Breast epithelium (tissue), 4 donors: ENCODE measurements around the gene ABCC5. TPM values are rescaled to one million over a fixed set of nuclear protein-coding genes. Genes with fewer than 3 reads are reported as not detected.

Experiments used
- DNase-seq, 2 donors: peaks; one replicate each; pipeline ENCODE4 v3.0.0-alpha.2; 2019; ENCODE audit warnings: low spot score in 2 of 2
- H3K27ac ChIP-seq, 2 donors: fragments of 200-600 bp; sonication (generic) in 1 of 2; one replicate each; pipeline ENCODE4 v1.5.1; 2016 to 2019; ENCODE audit warnings: mild to moderate bottlenecking in 1 of 2
- H3K27me3 ChIP-seq, 2 donors: fragments of 200-600 bp; sonication (generic) in 1 of 2; one replicate each; pipeline versions ENCODE4 v1.5.1 to v1.6.0; 2017 to 2019; ENCODE audit warnings: control low read depth in 1 of 2, mild to moderate bottlenecking in 1 of 2
- H3K36me3 ChIP-seq: fragments of 200-600 bp; one replicate; pipeline ENCODE4 v1.5.1; 2019
- H3K4me1 ChIP-seq, 2 donors: fragments of 200-600 bp; sonication (generic); one replicate each; pipeline ENCODE4 v1.5.1; 2016 to 2019; ENCODE audit warnings: control low read depth in 1 of 2
- H3K4me3 ChIP-seq, 3 donors: fragments of 200-600 bp; sonication (generic); 1 replicate in 2 of 3; 2 replicates in 1 of 3; pipeline ENCODE4 v1.5.1; 2016 to 2019; ENCODE audit warnings: mild to moderate bottlenecking in 3 of 3, moderate library complexity in 2 of 3
- H3K9me3 ChIP-seq, 2 donors: fragments of 200-600 bp; sonication (generic) in 1 of 2; one replicate each; pipeline ENCODE4 v1.5.1; 2016 to 2019; ENCODE audit warnings: control low read depth in 1 of 2
- CTCF ChIP-seq, 3 donors: fragments of 450-650 bp; IDR thresholded peaks; one replicate each; pipeline ENCODE4 v1.5.1; 2016 to 2017; ENCODE audit warnings: antibody characterized with exemption in 3 of 3, mild to moderate bottlenecking in 3 of 3, moderate library complexity in 3 of 3
- POLR2A ChIP-seq: fragments of 450-650 bp; IDR thresholded peaks from one replicate; pipeline ENCODE4 v1.6.1; 2016; ENCODE audit warnings: antibody characterized with exemption, mild to moderate bottlenecking, moderate library complexity
- POLR2AphosphoS5 ChIP-seq, 3 donors: sonication (generic); formaldehyde crosslinking; IDR thresholded peaks; one replicate each; pipeline ENCODE4 v1.6.1; 2017; ENCODE audit warnings: antibody characterized with exemption in 3 of 3
- intact Hi-C: fragments of 100-400 bp; cut with DNase I; formaldehyde crosslinking; loops from one replicate; pipeline ENCODE4 v1.15.1; 2023; ENCODE audit warnings: low total_unique reads
- total RNA-seq, 3 donors: library from RNA; depleted of rRNA; stranded (reverse); fragments of >200 nt; gene quantifications; one replicate each; pipeline ENCODE4 v1.1.0, GENCODE V29; 2016

The ABCC5 gene
- total RNA-seq, 3 donors from 2014 or later: 21.0 to 29.9 (median 21.8) TPM

GRCh38 chr3:183937601-183938286 is 79.9 kb downstream of the ABCC5 start:
- no peaks in the 10 kb centered on the region for H3K4me1 ChIP-seq
- no peaks in the 10 kb centered on the region for H3K27me3 ChIP-seq
- TF ChIP-seq POLR2A: no peak
- TF ChIP-seq CTCF (IDR thresholded peaks at IDR 0.05): no peak
- no peak for TF ChIP-seq POLR2AphosphoS5 (IDR thresholded peaks at IDR 0.05)
- H3K9me3 ChIP-seq: no peaks in the 10 kb centered on the region
- H3K4me3 ChIP-seq: no peak overlapping the region
- DNase-seq: no peak
- H3K27ac ChIP-seq: no peak overlapping the region
- intact Hi-C loops: no loop called here
- no peaks in the 10 kb centered on the region for H3K36me3 ChIP-seq

- Histone ChIP-seq H3K36me3 (no peaks in the 10 kb centered on the region), H3K4me3 (no peak overlapping the region), H3K27me3 (no peaks in the 10 kb centered on the region), H3K9me3 (no peaks in the 10 kb centered on the region), H3K4me1 (no peaks in the 10 kb centered on the region), H3K27ac (no peak overlapping the region)
- DNase-seq: no peak
- TF ChIP-seq POLR2AphosphoS5 (IDR thresholded peaks at IDR 0.05): no peak
- no peak for TF ChIP-seq POLR2A
- TF ChIP-seq CTCF (IDR thresholded peaks at IDR 0.05): no peak
- intact Hi-C loops: no loop called here
Measured at GRCh38 chr3:183933160-183933559, 84.5 kb downstream of the ABCC5 start.

GRCh38 chr3:183931881-183932280 is 85.8 kb downstream of the ABCC5 start:
- H3K36me3 ChIP-seq: no peaks in the 10 kb centered on the region

GRCh38 chr3:183930086-183930485 is 87.6 kb downstream of the ABCC5 start:
- no peak for DNase-seq
- Histone ChIP-seq H3K36me3 (no peaks in the 10 kb centered on the region), H3K9me3 (no peaks in the 10 kb centered on the region), H3K27ac (no peak overlapping the region), H3K4me1 (no peaks in the 10 kb centered on the region), H3K27me3 (no peaks in the 10 kb centered on the region), H3K4me3 (no peak overlapping the region)
- TF ChIP-seq POLR2A (no peak), CTCF (IDR thresholded peaks at IDR 0.05) (no peak), POLR2AphosphoS5 (IDR thresholded peaks at IDR 0.05) (no peak)
- intact Hi-C loops: no loop called here

More at GRCh38 chr3:183931881-183932280, 85.8 kb downstream of the ABCC5 start:
- no peaks in the 10 kb centered on the region for H3K27me3 ChIP-seq
- DNase-seq: no peak
- H3K27ac ChIP-seq: no peak overlapping the region
- H3K4me1 ChIP-seq: no peaks in the 10 kb centered on the region
- H3K9me3 ChIP-seq: no peaks in the 10 kb centered on the region
- no peak overlapping the region for H3K4me3 ChIP-seq
- intact Hi-C loops: no loop called here
- TF ChIP-seq POLR2AphosphoS5 (IDR thresholded peaks at IDR 0.05) (no peak), CTCF (IDR thresholded peaks at IDR 0.05) (no peak), POLR2A (no peak)

- TF ChIP-seq CTCF (IDR thresholded peaks at IDR 0.05) (no peak), POLR2A (no peak)
- intact Hi-C loops: no loop called here
- Histone ChIP-seq H3K36me3 (no peaks in the 10 kb centered on the region), H3K27me3 (no peaks in the 10 kb centered on the region), H3K27ac (no peak overlapping the region), H3K9me3 (no peaks in the 10 kb centered on the region), H3K4me1 (no peaks in the 10 kb centered on the region), H3K4me3 (no peak overlapping the region)
- no peak for DNase-seq
Measured at GRCh38 chr3:183927059-183927458, 90.6 kb downstream of the ABCC5 start.
